Stomach smooth muscle (tissue), 2 donors: ENCODE results near the gene SLC18A2.

Experiments used
- H3K27ac ChIP-seq: one replicate; pipeline ENCODE4 v1.7.0; 2013; ENCODE audit warnings: mild to moderate bottlenecking, low read length, inconsistent platforms
- H3K27me3 ChIP-seq, 2 donors: one replicate each; pipeline ENCODE4 v1.7.0; 2013; ENCODE audit warnings: low read length in 2 of 2; ENCODE audit not compliant: insufficient read depth in 2 of 2, control insufficient read depth in 1 of 2
- H3K36me3 ChIP-seq, 2 donors: one replicate each; pipeline ENCODE4 v1.7.0; 2013; ENCODE audit warnings: low read length in 2 of 2; ENCODE audit not compliant: control insufficient read depth in 2 of 2, insufficient read depth in 2 of 2
- H3K4me1 ChIP-seq: one replicate; pipeline ENCODE4 v1.7.0; 2013; ENCODE audit warnings: low read length; ENCODE audit not compliant: control insufficient read depth, insufficient read depth
- H3K4me3 ChIP-seq, 2 donors: one replicate each; pipeline ENCODE4 v1.7.0; 2013; ENCODE audit warnings: low read length in 2 of 2
- H3K9ac ChIP-seq, 2 donors: one replicate each; pipeline ENCODE4 v1.7.0; 2013; ENCODE audit warnings: low read length in 2 of 2, mild to moderate bottlenecking in 1 of 2
- H3K9me3 ChIP-seq, 2 donors: one replicate each; pipeline ENCODE4 v1.7.0; 2013; ENCODE audit warnings: low read length in 2 of 2; ENCODE audit not compliant: control insufficient read depth in 2 of 2
- donor health status: healthy.
- donor health status: Pancreatic carcinoma.

SLC18A2 gene

DNA sequence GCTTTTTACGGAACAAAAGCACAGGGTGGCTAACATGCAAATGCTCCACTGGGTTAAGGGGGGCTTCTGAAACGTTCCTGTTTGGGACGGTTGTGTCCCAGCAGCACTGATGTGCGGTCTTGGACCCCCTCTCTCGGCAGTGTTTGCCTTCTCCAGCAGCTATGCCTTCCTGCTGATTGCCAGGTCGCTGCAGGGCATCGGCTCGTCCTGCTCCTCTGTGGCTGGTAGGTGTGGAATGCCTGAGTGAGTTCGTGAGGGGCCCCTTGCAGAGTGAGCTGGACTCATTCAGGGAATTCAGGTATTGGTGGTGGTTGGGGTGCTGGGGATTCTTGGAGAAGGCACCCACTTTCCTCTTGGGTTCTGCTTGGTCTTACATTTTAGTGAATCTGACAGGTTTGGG, 13.0 kb downstream of the SLC18A2 start:
- H3K4me1 ChIP-seq: no peaks in the 10 kb centered on the region
- no peaks in the 10 kb centered on the region for H3K36me3 ChIP-seq
- no peaks in the 10 kb centered on the region for H3K9me3 ChIP-seq
- H3K27me3 ChIP-seq: peaks cover 7 to 16% of the 10 kb centered on the region in 2 donors
- H3K4me3 ChIP-seq: no peak overlapping the region
- H3K9ac ChIP-seq: no peak overlapping the region
- no peak overlapping the region for H3K27ac ChIP-seq

- H3K27me3 ChIP-seq: peaks cover 7 to 16% of the 10 kb centered on the region in 2 donors
- H3K9me3 ChIP-seq: no peaks in the 10 kb centered on the region
Observed at GRCh38 chr10:117254338-117254737, 13.4 kb downstream of the SLC18A2 start.

DNA sequence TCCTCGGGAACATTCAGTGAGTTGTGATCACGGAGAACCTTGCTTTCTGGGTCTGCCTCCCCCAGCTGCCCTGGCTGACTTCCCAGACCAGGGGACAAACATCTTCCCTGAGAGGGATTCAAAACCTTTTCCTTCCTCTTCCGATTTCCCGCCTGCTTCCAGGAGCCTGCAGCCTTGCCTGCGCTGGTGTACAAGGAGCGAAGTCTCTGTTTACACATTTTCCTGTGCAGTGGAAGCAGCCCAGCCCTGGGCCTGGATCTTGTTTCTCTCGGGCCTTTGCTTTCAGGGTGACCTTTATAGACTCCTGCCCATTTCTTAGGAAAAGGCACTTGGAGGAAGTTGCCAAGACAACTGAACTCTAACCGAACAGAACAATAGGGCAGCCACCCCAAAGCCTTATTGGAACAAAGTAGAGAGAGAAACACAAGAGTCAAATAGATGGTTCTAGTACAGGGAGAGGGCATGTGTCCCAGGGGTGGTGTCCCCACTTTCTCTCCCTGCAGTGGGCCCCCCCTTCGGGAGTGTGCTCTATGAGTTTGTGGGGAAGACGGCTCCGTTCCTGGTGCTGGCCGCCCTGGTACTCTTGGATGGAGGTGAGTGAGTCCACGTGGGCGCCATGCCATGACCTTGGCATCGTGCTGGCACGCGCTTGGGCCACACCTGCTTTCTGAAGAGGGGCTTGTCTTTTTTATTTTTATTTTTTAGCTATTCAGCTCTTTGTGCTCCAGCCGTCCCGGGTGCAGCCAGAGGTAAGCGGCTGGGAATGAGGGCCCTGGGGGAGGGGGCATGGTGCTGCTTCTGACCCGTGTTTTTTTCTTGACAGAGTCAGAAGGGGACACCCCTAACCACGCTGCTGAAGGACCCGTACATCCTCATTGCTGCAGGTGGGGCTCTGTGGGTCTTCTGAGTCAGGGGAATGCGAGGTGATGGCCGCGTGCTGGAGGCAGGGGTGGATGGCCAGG, 14.1 kb downstream of the SLC18A2 start:
- Histone ChIP-seq H3K9ac (no peak overlapping the region), H3K36me3 (no peaks in the 10 kb centered on the region), H3K4me1 (no peaks in the 10 kb centered on the region), H3K27me3 (peaks cover 4 to 15% of the 10 kb centered on the region in 2 donors), H3K27ac (no peak overlapping the region), H3K9me3 (no peaks in the 10 kb centered on the region), H3K4me3 (no peak overlapping the region)

More at GRCh38 chr10:117254338-117254737, 13.4 kb downstream of the SLC18A2 start:
- no peak overlapping the region for H3K27ac ChIP-seq
- no peaks in the 10 kb centered on the region for H3K36me3 ChIP-seq
- no peak overlapping the region for H3K9ac ChIP-seq
- H3K4me3 ChIP-seq: no peak overlapping the region
- H3K4me1 ChIP-seq: no peaks in the 10 kb centered on the region

- H3K4me1 ChIP-seq: no peaks in the 10 kb centered on the region
- H3K36me3 ChIP-seq: no peaks in the 10 kb centered on the region
- H3K9me3 ChIP-seq: no peaks in the 10 kb centered on the region
- no peak overlapping the region for H3K9ac ChIP-seq
- no peak overlapping the region for H3K27ac ChIP-seq
- H3K27me3 ChIP-seq: peaks cover 7 to 15% of the 10 kb centered on the region in 2 donors
- H3K4me3 ChIP-seq: no peak overlapping the region
Observed at GRCh38 chr10:117255835-117256460, 15.0 kb downstream of the SLC18A2 start.

- Histone ChIP-seq H3K27me3 (peaks cover 13 to 14% of the 10 kb centered on the region in 2 donors), H3K9me3 (no peaks in the 10 kb centered on the region), H3K4me1 (no peaks in the 10 kb centered on the region), H3K27ac (no peak overlapping the region), H3K9ac (no peak overlapping the region), H3K36me3 (no peaks in the 10 kb centered on the region), H3K4me3 (no peak overlapping the region)
Observed at GRCh38 chr10:117256910-117257309, 16.0 kb downstream of the SLC18A2 start.

DNA sequence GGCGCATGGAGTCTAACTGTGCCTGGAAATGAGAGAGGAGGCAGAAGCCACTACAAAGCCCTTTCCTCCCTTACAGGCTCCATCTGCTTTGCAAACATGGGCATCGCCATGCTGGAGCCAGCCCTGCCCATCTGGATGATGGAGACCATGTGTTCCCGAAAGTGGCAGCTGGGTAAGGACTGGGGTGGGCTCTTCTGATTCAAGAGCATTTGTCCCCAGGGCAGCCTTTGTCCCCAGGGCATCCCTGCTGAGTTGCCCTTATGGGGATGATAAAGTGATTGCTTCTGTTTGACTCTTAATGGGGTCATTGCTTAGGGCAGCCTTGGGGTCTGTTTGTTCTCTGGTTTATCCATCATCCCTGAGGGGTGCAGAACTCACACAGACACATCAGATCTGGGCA, 16.8 kb downstream of the SLC18A2 start:
- Histone ChIP-seq H3K4me3 (no peak overlapping the region), H3K4me1 (no peaks in the 10 kb centered on the region), H3K27me3 (peaks cover 15 to 16% of the 10 kb centered on the region in 2 donors), H3K9me3 (no peaks in the 10 kb centered on the region), H3K9ac (no peak overlapping the region), H3K27ac (no peak overlapping the region), H3K36me3 (no peaks in the 10 kb centered on the region)

- H3K36me3 ChIP-seq: no peaks in the 10 kb centered on the region
- H3K4me3 ChIP-seq: no peak overlapping the region
- no peak overlapping the region for H3K27ac ChIP-seq
- H3K9me3 ChIP-seq: no peaks in the 10 kb centered on the region
- H3K27me3 ChIP-seq: peaks cover 13 to 15% of the 10 kb centered on the region in 2 donors
- H3K4me1 ChIP-seq: no peaks in the 10 kb centered on the region
- H3K9ac ChIP-seq: no peak overlapping the region
Observed at GRCh38 chr10:117259279-117259678, 18.4 kb downstream of the SLC18A2 start.

GRCh38 chr10:117260084-117260483, 19.2 kb downstream of the SLC18A2 start:
- Histone ChIP-seq H3K9ac (no peak overlapping the region), H3K9me3 (no peaks in the 10 kb centered on the region), H3K4me1 (no peaks in the 10 kb centered on the region), H3K27me3 (peaks cover 13 to 15% of the 10 kb centered on the region in 2 donors), H3K36me3 (no peaks in the 10 kb centered on the region), H3K27ac (no peak overlapping the region), H3K4me3 (no peak overlapping the region)

- peaks cover 11 to 15% of the 10 kb centered on the region in 2 donors for H3K27me3 ChIP-seq
- no peaks in the 10 kb centered on the region for H3K9me3 ChIP-seq
- no peaks in the 10 kb centered on the region for H3K4me1 ChIP-seq
- H3K36me3 ChIP-seq: no peaks in the 10 kb centered on the region
- no peak overlapping the region for H3K4me3 ChIP-seq
- H3K27ac ChIP-seq: no peak overlapping the region
- no peak overlapping the region for H3K9ac ChIP-seq
Observed at GRCh38 chr10:117261501-117261900, 20.6 kb downstream of the SLC18A2 start.

GRCh38 chr10:117262291-117262902, 21.5 kb downstream of the SLC18A2 start:
- Histone ChIP-seq H3K9me3 (no peaks in the 10 kb centered on the region), H3K4me1 (no peaks in the 10 kb centered on the region), H3K27ac (no peak overlapping the region), H3K27me3 (peaks cover 11 to 15% of the 10 kb centered on the region in 2 donors), H3K4me3 (no peak overlapping the region), H3K9ac (no peak overlapping the region), H3K36me3 (no peaks in the 10 kb centered on the region)
